Smooth muscle cell (in vitro differentiated cells): ENCODE results near the gene H19. TPM values are rescaled to one million over a fixed set of nuclear protein-coding genes. Genes with fewer than 3 reads are reported as not detected.

Experiments used
- DNase-seq: peaks from one replicate; lab custom pipeline; 2025; ENCODE audit not compliant: unreplicated experiment; lab: John Stamatoyannopoulos, UW
- H2AFZ ChIP-seq: fragments of 200-600 bp; sonication (generic); 2 replicates; pipeline ENCODE4 v1.6.0; 2016; ENCODE audit warnings: antibody characterized with exemption, low read depth, mild to moderate bottlenecking
- H3F3A ChIP-seq: fragments of 200-600 bp; sonication (generic); 2 replicates; pipeline ENCODE4 v1.6.0; 2017; ENCODE audit warnings: antibody characterized with exemption, low read depth
- H3K27ac ChIP-seq: fragments of 200-600 bp; sonication (generic); 2 replicates; pipeline ENCODE4 v1.5.1; 2016; ENCODE audit warnings: low read depth, mild to moderate bottlenecking
- H3K27me3 ChIP-seq: fragments of 200-600 bp; sonication (generic); 2 replicates; pipeline ENCODE4 v1.6.1; 2016; ENCODE audit warnings: low read depth, mild to moderate bottlenecking
- H3K36me3 ChIP-seq: fragments of 200-600 bp; sonication (generic); 2 replicates; pipeline ENCODE4 v1.5.1; 2016; ENCODE audit warnings: low read depth
- H3K4me1 ChIP-seq: fragments of 200-600 bp; sonication (generic); 2 replicates; pipeline ENCODE4 v1.5.1; 2016; ENCODE audit warnings: low read depth
- H3K4me2 ChIP-seq: fragments of 200-600 bp; sonication (generic); 2 replicates; pipeline ENCODE4 v1.6.0; 2016; ENCODE audit warnings: mild to moderate bottlenecking
- H3K4me3 ChIP-seq: fragments of 200-600 bp; sonication (generic); 2 replicates; pipeline ENCODE4 v1.5.1; 2016; ENCODE audit warnings: mild to moderate bottlenecking
- H3K79me2 ChIP-seq: fragments of 200-600 bp; sonication (generic); 2 replicates; pipeline ENCODE4 v1.6.0; 2016; ENCODE audit warnings: low read depth, mild to moderate bottlenecking
- H3K9ac ChIP-seq: fragments of 200-600 bp; sonication (generic); 2 replicates; pipeline ENCODE4 v1.6.0; 2016; ENCODE audit warnings: low read depth
- H3K9me3 ChIP-seq: fragments of 200-600 bp; sonication (generic); replicated peaks from 2 replicates; pipeline ENCODE4 v1.5.1; 2016; ENCODE audit warnings: low read depth
- H4K20me1 ChIP-seq: fragments of 200-600 bp; sonication (generic); 2 replicates; pipeline ENCODE4 v1.6.0; 2016; ENCODE audit warnings: low read depth
- CTCF ChIP-seq: fragments of 200-600 bp; sonication (generic); IDR thresholded peaks from 2 replicates; pipeline ENCODE4 v1.5.1; 2017; ENCODE audit warnings: borderline replicate concordance, mild to moderate bottlenecking, antibody characterized with exemption; ENCODE audit not compliant: insufficient read depth, poor library complexity, severe bottlenecking
- WGBS: methylation state at CpG from one replicate; pipeline ENCODE4 v1.1.7; 2016; ENCODE audit warnings: low lambda C conversion rate; 5-methylcytosine and 5-hydroxymethylcytosine counted together
- polyA plus RNA-seq: library from polyadenylated mRNA; unstranded; fragments of >200 nt; fragmentation: Nextera tagmentation; extraction: Ambion mirVana; gene quantifications from 2 replicates; pipeline ENCODE4 v1.2.1, GENCODE V29; 2016
- total RNA-seq: library from RNA; depleted of rRNA; stranded (reverse); fragments of >200 nt; gene quantifications from 2 replicates; pipeline ENCODE4 v1.2.3, GENCODE V29; 2014

The H19 gene
- total and polyA plus RNA-seq, 2 experiments from 2014 or later, result 2.6 to 3.3 TPM

DNA sequence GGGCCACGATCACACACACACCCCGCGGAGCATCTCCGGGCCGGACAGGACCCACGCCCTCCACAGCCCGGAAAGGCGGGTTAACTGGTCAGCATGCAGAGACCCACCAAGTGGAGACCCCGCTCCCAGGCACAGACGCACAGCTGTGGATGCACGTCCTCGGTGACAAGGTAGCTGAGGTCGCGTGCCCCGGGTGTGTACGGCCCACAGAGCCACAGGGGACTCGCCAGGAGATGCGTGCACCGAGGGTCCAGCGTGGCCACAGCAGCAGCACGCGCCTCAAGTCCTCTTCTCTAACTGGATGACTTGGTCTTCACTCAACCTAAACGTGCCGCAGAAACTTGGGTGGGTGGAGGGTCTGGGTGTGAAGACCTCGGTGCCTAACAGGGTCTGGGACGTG, 5.5 kb downstream of the H19 start:
- Histone ChIP-seq H3K4me3 (no peak overlapping the region), H3K9ac (no peak overlapping the region), H3F3A (no peaks in the 10 kb centered on the region), H3K27ac (no peak overlapping the region), H3K4me1 (no peaks in the 10 kb centered on the region), H3K36me3 (no peaks in the 10 kb centered on the region), H3K27me3 (no peaks in the 10 kb centered on the region), H3K4me2 (no peak overlapping the region), H2AFZ (no peak overlapping the region), H3K9me3 (no peaks in the 10 kb centered on the region), H3K79me2 (no peaks in the 10 kb centered on the region), H4K20me1 (no peaks in the 10 kb centered on the region)
- no peak for TF ChIP-seq CTCF
- WGBS, result no CpG with 5 or more reads among the region's 26 CpGs
- DNase-seq, result no peak

DNA sequence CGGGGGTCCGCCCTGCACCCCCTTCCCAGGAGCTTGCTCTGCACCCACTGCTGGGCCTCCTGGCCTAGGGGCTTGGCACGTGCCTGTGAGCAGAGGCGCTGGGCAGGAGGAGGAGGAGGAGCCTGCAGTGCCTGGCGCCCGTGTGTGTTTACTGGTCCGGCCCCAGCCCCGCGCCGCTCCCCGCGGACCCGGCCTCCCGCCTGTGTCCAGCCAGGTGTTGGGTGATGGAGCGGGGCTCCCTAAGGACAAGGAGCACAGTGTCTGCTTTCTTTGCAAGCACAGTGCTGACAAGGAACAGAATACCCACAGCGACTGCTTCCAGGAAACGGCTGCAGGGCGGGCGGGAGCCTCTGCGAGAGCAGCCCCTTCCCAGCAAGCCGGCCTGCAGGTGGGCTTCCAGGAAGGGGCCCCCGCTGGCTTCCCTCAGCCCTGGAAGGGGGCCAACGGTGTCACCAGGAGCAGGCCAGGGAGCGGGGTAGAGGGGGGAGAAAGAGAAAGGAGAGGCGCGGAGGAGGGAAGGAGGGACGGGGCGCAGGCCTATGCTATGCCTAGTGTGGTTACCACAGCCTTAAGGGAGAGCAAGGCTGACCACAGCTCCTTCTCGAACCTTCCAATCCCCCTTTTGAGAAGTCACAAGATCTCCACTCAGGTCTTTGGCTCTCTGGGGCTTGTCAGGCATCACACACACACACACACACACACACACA, 6.6 kb downstream of the H19 start:
- Histone ChIP-seq H3K9me3 (no peaks in the 10 kb centered on the region), H3K4me2 (no peak overlapping the region), H2AFZ (no peak overlapping the region), H3K4me3 (no peak overlapping the region), H3K4me1 (no peaks in the 10 kb centered on the region), H3K27ac (no peak overlapping the region), H3K9ac (no peak overlapping the region), H3K79me2 (no peaks in the 10 kb centered on the region), H3K27me3 (no peaks in the 10 kb centered on the region), H3K36me3 (no peaks in the 10 kb centered on the region), H3F3A (no peaks in the 10 kb centered on the region), H4K20me1 (no peaks in the 10 kb centered on the region)
- WGBS, result no CpG with 5 or more reads among the region's 29 CpGs
- no peak for TF ChIP-seq CTCF
- no peak for DNase-seq

- no peak for TF ChIP-seq CTCF
- Histone ChIP-seq H3F3A (no peaks in the 10 kb centered on the region), H4K20me1 (no peaks in the 10 kb centered on the region), H3K9ac (no peak overlapping the region), H2AFZ (no peak overlapping the region), H3K79me2 (no peaks in the 10 kb centered on the region), H3K4me3 (no peak overlapping the region), H3K27ac (no peak overlapping the region), H3K4me2 (no peak overlapping the region), H3K9me3 (no peaks in the 10 kb centered on the region), H3K27me3 (no peaks in the 10 kb centered on the region), H3K36me3 (no peaks in the 10 kb centered on the region), H3K4me1 (no peaks in the 10 kb centered on the region)
- DNase-seq, result no peak
- WGBS, result no CpG with 5 or more reads among the region's 15 CpGs
Measured at GRCh38 chr11:1989953-1990352, 7.7 kb downstream of the H19 start.
